Measurements from ENCODE around the gene SLC24A3.

Gene SLC24A3

GRCh38 chr20:19426356-19426755 lies 213.9 kb downstream of the SLC24A3 start:
- H3K36me3 ChIP-seq (ENCODE audit: control insufficient read depth in 2 of 2, insufficient read depth in 2 of 2, low read length in 2 of 2): no peaks in the 10 kb centered on the region
- no peak overlapping the region for H3K4me3 ChIP-seq (ENCODE audit: low read length in 2 of 2)
- H3K4me1 ChIP-seq (ENCODE audit: control insufficient read depth, insufficient read depth, low read length): peaks cover 2% of the 10 kb centered on the region
- no peak overlapping the region for H3K9ac ChIP-seq (ENCODE audit: low read length in 2 of 2)
- H3K9me3 ChIP-seq (ENCODE audit: control insufficient read depth in 2 of 2, low read length in 2 of 2): no peaks in the 10 kb centered on the region
- H3K27ac ChIP-seq (ENCODE audit: low read length): no peak overlapping the region
- H3K27me3 ChIP-seq (ENCODE audit: control insufficient read depth in 1 of 2, insufficient read depth in 2 of 2, low read length in 2 of 2): no peaks in the 10 kb centered on the region

GRCh38 chr20:19427480-19427879 lies 215.0 kb downstream of the SLC24A3 start:
- Histone ChIP-seq H3K36me3 (ENCODE audit: control insufficient read depth in 2 of 2, insufficient read depth in 2 of 2, low read length in 2 of 2) (no peaks in the 10 kb centered on the region), H3K27ac (ENCODE audit: low read length) (no peak overlapping the region), H3K27me3 (ENCODE audit: control insufficient read depth in 1 of 2, insufficient read depth in 2 of 2, low read length in 2 of 2) (no peaks in the 10 kb centered on the region), H3K9ac (ENCODE audit: low read length in 2 of 2) (no peak overlapping the region), H3K9me3 (ENCODE audit: control insufficient read depth in 2 of 2, low read length in 2 of 2) (no peaks in the 10 kb centered on the region), H3K4me1 (ENCODE audit: control insufficient read depth, insufficient read depth, low read length) (peaks cover 2% of the 10 kb centered on the region), H3K4me3 (ENCODE audit: low read length in 2 of 2) (no peak overlapping the region)

- no peak overlapping the region for H3K4me3 ChIP-seq (ENCODE audit: low read length in 2 of 2)
- H3K27ac ChIP-seq (ENCODE audit: low read length): no peak overlapping the region
- no peak overlapping the region for H3K9ac ChIP-seq (ENCODE audit: low read length in 2 of 2)
- peaks cover 2% of the 10 kb centered on the region for H3K4me1 ChIP-seq (ENCODE audit: control insufficient read depth, insufficient read depth, low read length)
- no peaks in the 10 kb centered on the region for H3K9me3 ChIP-seq (ENCODE audit: control insufficient read depth in 2 of 2, low read length in 2 of 2)
- H3K36me3 ChIP-seq (ENCODE audit: control insufficient read depth in 2 of 2, insufficient read depth in 2 of 2, low read length in 2 of 2): no peaks in the 10 kb centered on the region
- no peaks in the 10 kb centered on the region for H3K27me3 ChIP-seq (ENCODE audit: control insufficient read depth in 1 of 2, insufficient read depth in 2 of 2, low read length in 2 of 2)
Observed at GRCh38 chr20:19427913-19428312, 215.5 kb downstream of the SLC24A3 start.

- Histone ChIP-seq H3K36me3 (ENCODE audit: control insufficient read depth in 2 of 2, insufficient read depth in 2 of 2, low read length in 2 of 2) (no peaks in the 10 kb centered on the region), H3K9ac (ENCODE audit: low read length in 2 of 2) (no peak overlapping the region), H3K9me3 (ENCODE audit: control insufficient read depth in 2 of 2, low read length in 2 of 2) (no peaks in the 10 kb centered on the region), H3K27me3 (ENCODE audit: control insufficient read depth in 1 of 2, insufficient read depth in 2 of 2, low read length in 2 of 2) (no peaks in the 10 kb centered on the region), H3K27ac (ENCODE audit: low read length) (no peak overlapping the region), H3K4me3 (ENCODE audit: low read length in 2 of 2) (no peak overlapping the region), H3K4me1 (ENCODE audit: control insufficient read depth, insufficient read depth, low read length) (peaks cover 2% of the 10 kb centered on the region)
Observed at GRCh38 chr20:19428324-19428723, 215.9 kb downstream of the SLC24A3 start.

GRCh38 chr20:19429538-19429937 lies 217.1 kb downstream of the SLC24A3 start:
- peaks cover 2% of the 10 kb centered on the region for H3K4me1 ChIP-seq (ENCODE audit: control insufficient read depth, insufficient read depth, low read length)
- no peaks in the 10 kb centered on the region for H3K9me3 ChIP-seq (ENCODE audit: control insufficient read depth in 2 of 2, low read length in 2 of 2)
- H3K27me3 ChIP-seq (ENCODE audit: control insufficient read depth in 1 of 2, insufficient read depth in 2 of 2, low read length in 2 of 2): no peaks in the 10 kb centered on the region
- no peak overlapping the region for H3K27ac ChIP-seq (ENCODE audit: low read length)
- H3K36me3 ChIP-seq (ENCODE audit: control insufficient read depth in 2 of 2, insufficient read depth in 2 of 2, low read length in 2 of 2): no peaks in the 10 kb centered on the region
- H3K9ac ChIP-seq (ENCODE audit: low read length in 2 of 2): no peak overlapping the region
- H3K4me3 ChIP-seq (ENCODE audit: low read length in 2 of 2): no peak overlapping the region

GRCh38 chr20:19430641-19431315 lies 218.3 kb downstream of the SLC24A3 start:
- Histone ChIP-seq H3K4me3 (ENCODE audit: low read length in 2 of 2) (no peak overlapping the region), H3K27ac (ENCODE audit: low read length) (no peak overlapping the region), H3K36me3 (ENCODE audit: control insufficient read depth in 2 of 2, insufficient read depth in 2 of 2, low read length in 2 of 2) (no peaks in the 10 kb centered on the region), H3K4me1 (ENCODE audit: control insufficient read depth, insufficient read depth, low read length) (peaks cover 2% of the 10 kb centered on the region), H3K9ac (ENCODE audit: low read length in 2 of 2) (no peak overlapping the region), H3K9me3 (ENCODE audit: control insufficient read depth in 2 of 2, low read length in 2 of 2) (no peaks in the 10 kb centered on the region), H3K27me3 (ENCODE audit: control insufficient read depth in 1 of 2, insufficient read depth in 2 of 2, low read length in 2 of 2) (no peaks in the 10 kb centered on the region)

GRCh38 chr20:19431316-19431700 lies 218.9 kb downstream of the SLC24A3 start:
- peaks cover 2% of the 10 kb centered on the region for H3K4me1 ChIP-seq (ENCODE audit: control insufficient read depth, insufficient read depth, low read length)
- H3K27ac ChIP-seq (ENCODE audit: low read length): no peak overlapping the region
- H3K9ac ChIP-seq (ENCODE audit: low read length in 2 of 2): no peak overlapping the region
- H3K9me3 ChIP-seq (ENCODE audit: control insufficient read depth in 2 of 2, low read length in 2 of 2): no peaks in the 10 kb centered on the region
- no peaks in the 10 kb centered on the region for H3K36me3 ChIP-seq (ENCODE audit: control insufficient read depth in 2 of 2, insufficient read depth in 2 of 2, low read length in 2 of 2)
- no peaks in the 10 kb centered on the region for H3K27me3 ChIP-seq (ENCODE audit: control insufficient read depth in 1 of 2, insufficient read depth in 2 of 2, low read length in 2 of 2)
- no peak overlapping the region for H3K4me3 ChIP-seq (ENCODE audit: low read length in 2 of 2)

GRCh38 chr20:19431906-19432305 lies 219.5 kb downstream of the SLC24A3 start:
- no peaks in the 10 kb centered on the region for H3K9me3 ChIP-seq (ENCODE audit: control insufficient read depth in 2 of 2, low read length in 2 of 2)
- no peaks in the 10 kb centered on the region for H3K36me3 ChIP-seq (ENCODE audit: control insufficient read depth in 2 of 2, insufficient read depth in 2 of 2, low read length in 2 of 2)
- no peak overlapping the region for H3K9ac ChIP-seq (ENCODE audit: low read length in 2 of 2)
- H3K27me3 ChIP-seq (ENCODE audit: control insufficient read depth in 1 of 2, insufficient read depth in 2 of 2, low read length in 2 of 2): no peaks in the 10 kb centered on the region
- H3K4me3 ChIP-seq (ENCODE audit: low read length in 2 of 2): no peak overlapping the region
- H3K4me1 ChIP-seq (ENCODE audit: control insufficient read depth, insufficient read depth, low read length): peaks cover 2% of the 10 kb centered on the region
- no peak overlapping the region for H3K27ac ChIP-seq (ENCODE audit: low read length)

GRCh38 chr20:19433371-19434350 lies 221.2 kb downstream of the SLC24A3 start:
- Histone ChIP-seq H3K27ac (ENCODE audit: low read length) (no peak overlapping the region), H3K9ac (ENCODE audit: low read length in 2 of 2) (no peak overlapping the region), H3K9me3 (ENCODE audit: control insufficient read depth in 2 of 2, low read length in 2 of 2) (no peaks in the 10 kb centered on the region), H3K4me1 (ENCODE audit: control insufficient read depth, insufficient read depth, low read length) (no peaks in the 10 kb centered on the region), H3K36me3 (ENCODE audit: control insufficient read depth in 2 of 2, insufficient read depth in 2 of 2, low read length in 2 of 2) (no peaks in the 10 kb centered on the region), H3K27me3 (ENCODE audit: control insufficient read depth in 1 of 2, insufficient read depth in 2 of 2, low read length in 2 of 2) (no peaks in the 10 kb centered on the region), H3K4me3 (ENCODE audit: low read length in 2 of 2) (no peak overlapping the region)

GRCh38 chr20:19435316-19435715 lies 222.9 kb downstream of the SLC24A3 start:
- H3K9me3 ChIP-seq (ENCODE audit: control insufficient read depth in 2 of 2, low read length in 2 of 2): no peaks in the 10 kb centered on the region
- no peaks in the 10 kb centered on the region for H3K27me3 ChIP-seq (ENCODE audit: control insufficient read depth in 1 of 2, insufficient read depth in 2 of 2, low read length in 2 of 2)
- no peaks in the 10 kb centered on the region for H3K36me3 ChIP-seq (ENCODE audit: control insufficient read depth in 2 of 2, insufficient read depth in 2 of 2, low read length in 2 of 2)
- H3K27ac ChIP-seq (ENCODE audit: low read length): no peak overlapping the region
- H3K4me1 ChIP-seq (ENCODE audit: control insufficient read depth, insufficient read depth, low read length): no peaks in the 10 kb centered on the region
- no peak overlapping the region for H3K4me3 ChIP-seq (ENCODE audit: low read length in 2 of 2)
- no peak overlapping the region for H3K9ac ChIP-seq (ENCODE audit: low read length in 2 of 2)

GRCh38 chr20:19435821-19436220 lies 223.4 kb downstream of the SLC24A3 start:
- no peaks in the 10 kb centered on the region for H3K4me1 ChIP-seq (ENCODE audit: control insufficient read depth, insufficient read depth, low read length)

More at GRCh38 chr20:19435821-19436220, 223.4 kb downstream of the SLC24A3 start:
- Histone ChIP-seq H3K9me3 (ENCODE audit: control insufficient read depth in 2 of 2, low read length in 2 of 2) (no peaks in the 10 kb centered on the region), H3K9ac (ENCODE audit: low read length in 2 of 2) (no peak overlapping the region), H3K36me3 (ENCODE audit: control insufficient read depth in 2 of 2, insufficient read depth in 2 of 2, low read length in 2 of 2) (no peaks in the 10 kb centered on the region), H3K4me3 (ENCODE audit: low read length in 2 of 2) (no peak overlapping the region), H3K27ac (ENCODE audit: low read length) (no peak overlapping the region), H3K27me3 (ENCODE audit: control insufficient read depth in 1 of 2, insufficient read depth in 2 of 2, low read length in 2 of 2) (no peaks in the 10 kb centered on the region)
